ENCODE results near the gene CPSF7.

GRCh38 chr11:61358566-61358965, 71.2 kb downstream of the CPSF7 start:
- TF ChIP-seq CTCF (IDR thresholded peaks at IDR 0.05; ENCODE audit: low read depth, low read length, missing input control) (no peak), TAF1 (conservative IDR thresholded peaks at IDR 0.05) (no peak), ATF3 (IDR thresholded peaks at IDR 0.05) (no peak), YY1 (IDR thresholded peaks at IDR 0.05) (no peak), REST (IDR thresholded peaks at IDR 0.05) (no peak), SP1 (IDR thresholded peaks at IDR 0.05) (no peak), MAX (IDR thresholded peaks at IDR 0.05) (no peak), RAD21 (IDR thresholded peaks at IDR 0.05) (no peak), HNF4G (IDR thresholded peaks at IDR 0.05) (no peak)

All from liver (tissue), 3 donors.